ENCODE measurements around the gene MS4A18.

- TF ChIP-seq CTCF (IDR thresholded peaks at IDR 0.05; ENCODE audit: poor library complexity) (no peak), EZH2 (IDR thresholded peaks at IDR 0.05; ENCODE audit: borderline replicate concordance) (no peak), EZH2phosphoT487 (IDR thresholded peaks at IDR 0.05; ENCODE audit: low read depth, severe bottlenecking, unreplicated experiment) (no peak)
These were observed 25.2 kb upstream of the MS4A18 start, which contains the start of gene MS4A8 for GRCh38 chr11:60699284-60699691.
